Femur (tissue), 1 donor: ENCODE results near the gene CRYGB.
"Not testable (repeated sequence)": the region's sequence is repeated elsewhere in the genome, so short reads cannot be mapped to it uniquely, and the experiment has no call there.

Source experiments
- DNase-seq: peaks from one replicate; pipeline ENCODE4 v3.0.0-alpha.2; 2017

The CRYGB gene

DNA sequence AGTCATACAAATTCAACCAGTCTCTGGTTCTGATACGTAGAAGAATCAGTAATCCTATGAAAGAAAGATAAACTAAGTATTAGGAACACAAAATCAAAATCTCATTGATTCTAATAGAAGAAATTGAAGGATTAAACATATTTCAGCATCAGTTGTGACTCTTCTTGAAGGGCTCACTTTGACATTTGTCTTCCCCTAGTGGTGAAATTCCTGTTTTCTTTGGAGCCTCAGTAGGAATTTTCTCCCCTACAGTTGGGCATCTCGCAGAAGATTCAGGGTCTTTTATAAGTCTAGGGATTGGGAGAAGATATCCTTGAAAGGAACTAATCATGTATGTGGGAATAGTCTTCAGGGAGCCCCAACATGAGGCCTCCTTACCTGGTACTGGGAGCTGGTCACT lies 2.8 kb upstream of the CRYGB start:
- DNase-seq, result no peak

DNA sequence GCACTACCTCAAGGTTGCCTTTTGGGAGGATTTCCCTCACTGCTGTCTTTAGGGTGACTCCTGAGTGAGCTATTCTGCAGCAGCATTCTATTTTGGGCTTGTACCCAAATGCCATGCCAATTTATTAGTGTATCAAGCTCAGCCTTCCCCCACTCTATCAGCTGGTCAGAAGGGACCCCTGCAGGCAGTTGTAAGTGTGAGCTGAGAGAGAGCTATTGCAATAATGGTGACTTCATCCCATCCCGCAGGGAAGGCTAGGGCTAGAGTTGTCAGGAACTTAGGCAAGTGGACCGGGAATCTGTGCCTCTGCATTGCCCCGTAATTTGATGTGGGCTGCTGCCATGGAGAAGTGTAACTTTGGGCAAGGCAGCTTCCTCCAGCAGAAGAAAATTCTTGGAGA lies 1.8 kb upstream of the CRYGB start:
- DNase-seq, result no peak

DNA sequence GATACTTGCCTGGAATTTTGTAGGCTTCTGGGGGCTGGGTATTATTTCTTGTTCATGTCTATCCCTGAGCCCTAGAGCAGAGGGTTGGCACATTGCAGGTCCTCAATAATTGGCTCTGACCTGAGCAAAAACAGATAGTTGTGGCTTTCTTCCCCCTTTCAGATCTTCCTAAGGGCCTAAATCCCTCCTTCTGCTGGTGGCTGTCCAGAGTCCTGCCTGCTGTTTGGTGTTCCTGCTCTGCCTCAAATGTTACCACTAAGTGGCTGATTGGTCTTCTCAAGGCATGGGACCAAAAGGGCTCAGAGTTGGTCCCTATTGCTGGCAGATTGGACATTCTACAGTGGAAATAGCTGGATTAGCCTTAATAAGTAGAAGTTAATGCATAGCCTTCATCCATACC lies 1.1 kb upstream of the CRYGB start:
- DNase-seq, result no peak

DNA sequence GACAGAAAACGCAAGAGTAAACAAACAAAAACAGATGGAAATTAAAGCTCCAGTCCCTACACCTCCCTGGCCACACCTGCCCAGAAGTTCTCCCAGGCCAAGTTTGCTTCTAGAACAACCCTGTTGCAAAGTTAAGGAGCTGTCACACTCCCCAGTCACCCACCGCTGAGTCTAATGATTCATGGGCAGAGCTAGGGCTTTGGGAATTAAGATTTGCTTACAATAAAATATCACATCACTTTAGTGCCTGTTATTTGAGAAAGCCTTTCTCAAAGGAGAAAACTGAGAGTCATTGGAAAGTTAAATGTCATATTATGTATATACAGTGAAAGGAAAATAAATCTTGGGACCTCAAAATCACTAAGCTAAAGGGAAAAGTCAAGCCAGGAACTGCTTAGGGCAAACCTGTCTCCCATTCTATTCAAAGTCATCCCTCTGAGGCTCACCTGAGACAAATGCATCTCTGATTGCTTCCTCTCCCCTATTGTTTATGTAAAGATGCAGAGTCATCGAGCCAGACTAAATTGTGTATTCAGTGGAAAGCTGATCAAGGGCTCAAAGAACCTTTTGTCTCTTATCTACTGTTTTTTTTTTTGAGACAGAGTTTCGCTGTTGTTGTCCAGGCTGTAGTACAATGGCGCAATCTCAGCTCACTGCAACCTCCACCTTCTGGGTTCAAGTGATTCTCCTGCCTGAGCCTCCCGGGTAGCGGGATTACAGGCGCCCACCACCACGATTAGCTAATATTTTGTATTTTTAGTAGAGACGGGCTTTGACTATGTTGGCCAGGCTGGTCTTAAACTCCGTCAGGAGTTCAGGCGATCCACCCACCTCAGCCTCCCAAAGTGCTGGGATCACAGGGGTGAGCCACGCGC lies 2.8 kb downstream of the CRYGB start:
- no peak for DNase-seq

DNA sequence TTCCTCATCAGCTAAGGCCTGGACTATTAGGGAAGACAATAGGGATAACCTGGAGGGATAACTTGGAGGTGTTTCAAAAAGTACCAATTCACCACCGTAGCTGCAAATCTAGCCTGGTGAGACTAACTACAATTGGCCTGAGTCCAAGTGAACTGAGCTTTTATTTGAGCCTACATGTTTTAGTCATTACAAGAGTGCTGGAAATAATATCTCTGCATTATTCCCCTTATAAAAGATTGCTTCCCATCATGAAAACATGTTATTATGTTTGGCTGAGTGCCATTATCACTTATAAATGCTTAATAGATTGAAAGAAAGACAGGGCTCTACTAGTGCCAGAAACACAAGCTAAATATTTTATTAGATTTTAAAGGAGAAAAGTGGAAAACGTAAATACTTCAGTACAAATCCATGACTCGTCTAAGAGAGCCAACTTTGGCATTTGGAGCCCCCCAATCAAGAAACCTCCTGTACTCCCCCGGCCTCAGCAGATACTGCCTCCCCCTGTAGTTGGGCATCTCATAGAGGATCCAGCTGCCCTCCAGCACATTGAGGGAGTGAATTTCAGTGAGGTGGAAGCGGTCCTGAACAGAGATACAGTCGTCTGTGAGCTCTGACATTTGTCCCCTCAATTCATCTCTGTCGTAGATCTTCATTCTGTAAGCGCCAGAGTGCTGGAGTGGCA lies 3.6 kb downstream of the CRYGB start:
- DNase-seq, result no peak

DNA sequence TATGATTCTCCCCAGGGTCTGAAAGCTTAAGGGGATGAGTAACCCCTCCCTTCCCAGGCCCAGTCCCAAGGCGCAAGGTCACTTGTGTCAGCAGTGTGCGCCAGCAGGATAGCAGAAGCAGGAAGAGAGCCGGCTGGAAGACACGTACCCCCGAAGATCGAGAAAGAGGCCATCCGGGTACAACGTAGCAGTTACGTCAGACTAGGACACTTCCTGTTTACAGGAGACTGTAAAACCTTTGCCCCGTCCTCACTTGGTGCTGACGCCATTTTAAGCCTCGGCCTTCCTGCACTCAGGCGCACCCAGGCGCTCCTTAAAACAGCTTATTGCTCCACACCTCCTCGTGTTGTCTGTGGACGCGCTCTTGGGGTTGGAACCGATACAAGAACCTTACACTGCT lies 6.5 kb downstream of the CRYGB start:
- no peak for DNase-seq

DNA sequence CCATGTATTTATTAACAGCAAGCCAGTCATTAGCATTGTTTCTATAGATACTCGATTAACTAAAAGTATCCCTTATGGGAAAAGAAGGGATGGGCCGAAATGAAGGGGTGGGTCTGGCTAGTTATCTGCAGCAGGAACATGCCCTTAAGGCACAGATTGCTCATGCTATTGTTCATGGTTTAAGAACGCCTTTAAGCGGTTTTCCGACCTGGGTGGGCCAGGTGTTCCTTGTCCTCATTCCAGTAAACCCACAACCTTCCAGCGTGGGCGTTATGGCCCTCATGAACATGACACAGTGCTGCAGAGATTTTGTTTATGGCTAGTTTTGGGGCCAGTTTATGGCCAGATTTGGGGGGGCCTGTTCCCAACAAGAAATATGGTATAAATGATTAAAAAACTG lies 7.6 kb downstream of the CRYGB start:
- not testable (repeated sequence) for DNase-seq

DNA sequence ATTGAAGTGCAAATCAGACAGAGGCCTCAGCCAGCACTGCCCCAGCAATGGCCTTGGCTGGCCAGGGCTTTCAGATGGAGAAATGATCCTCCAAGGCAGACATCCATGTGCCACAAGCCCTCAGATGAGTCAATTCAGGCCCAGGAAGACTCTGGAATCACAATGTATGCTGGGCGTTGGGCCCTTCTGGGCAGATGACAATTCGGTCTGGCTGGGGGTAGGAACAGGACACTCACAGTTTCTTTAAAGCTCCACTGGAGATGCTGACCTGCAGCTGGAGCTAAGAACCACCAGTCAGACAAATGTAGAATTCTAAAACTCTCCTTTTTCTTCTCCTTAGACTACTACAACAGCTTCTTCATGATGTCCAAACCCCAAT lies 9.3 kb downstream of the CRYGB start:
- no peak for DNase-seq

DNA sequence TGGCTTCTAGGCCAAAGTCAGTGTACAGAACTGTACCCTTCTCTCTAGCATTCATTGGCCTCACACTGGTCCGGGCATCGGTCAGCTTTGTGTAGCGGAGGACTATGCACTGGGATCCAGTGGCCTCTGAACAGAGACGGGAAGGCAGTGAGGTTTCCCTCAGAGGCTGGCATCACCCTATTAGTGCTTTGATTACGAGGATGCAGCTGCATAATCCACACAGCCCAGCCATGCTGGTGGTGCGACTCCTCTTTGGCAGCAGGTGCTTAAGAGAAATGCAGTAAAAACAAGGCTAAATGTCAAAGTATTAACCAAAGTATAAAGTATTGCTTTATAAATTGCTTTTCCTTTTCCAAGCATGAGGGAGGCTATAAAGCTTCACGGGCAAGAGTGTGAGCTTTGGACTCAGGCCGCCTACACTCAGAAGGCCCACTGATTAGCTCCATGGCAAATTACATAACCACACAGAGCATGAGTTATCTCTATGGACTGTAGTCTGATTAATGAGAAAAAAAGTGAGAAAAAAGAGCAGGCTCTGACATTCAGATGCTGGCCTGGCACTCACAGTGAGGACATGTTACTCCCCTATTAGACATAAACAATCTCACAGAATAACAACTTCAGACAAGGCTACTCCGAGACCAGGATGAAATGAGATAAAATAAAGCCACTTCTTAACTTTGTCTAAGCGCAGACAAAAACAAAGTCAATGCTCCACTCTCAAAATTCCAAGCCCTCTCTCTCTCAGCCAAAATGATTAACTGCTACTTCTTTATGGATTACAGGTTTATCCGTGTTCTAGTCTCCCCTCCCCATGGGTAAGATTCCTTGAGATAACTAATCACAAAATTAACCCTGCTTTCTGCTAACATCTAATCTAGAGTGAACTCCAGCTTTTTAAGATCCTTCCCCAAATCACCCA lies 9.9 kb downstream of the CRYGB start:
- no peak for DNase-seq

DNA sequence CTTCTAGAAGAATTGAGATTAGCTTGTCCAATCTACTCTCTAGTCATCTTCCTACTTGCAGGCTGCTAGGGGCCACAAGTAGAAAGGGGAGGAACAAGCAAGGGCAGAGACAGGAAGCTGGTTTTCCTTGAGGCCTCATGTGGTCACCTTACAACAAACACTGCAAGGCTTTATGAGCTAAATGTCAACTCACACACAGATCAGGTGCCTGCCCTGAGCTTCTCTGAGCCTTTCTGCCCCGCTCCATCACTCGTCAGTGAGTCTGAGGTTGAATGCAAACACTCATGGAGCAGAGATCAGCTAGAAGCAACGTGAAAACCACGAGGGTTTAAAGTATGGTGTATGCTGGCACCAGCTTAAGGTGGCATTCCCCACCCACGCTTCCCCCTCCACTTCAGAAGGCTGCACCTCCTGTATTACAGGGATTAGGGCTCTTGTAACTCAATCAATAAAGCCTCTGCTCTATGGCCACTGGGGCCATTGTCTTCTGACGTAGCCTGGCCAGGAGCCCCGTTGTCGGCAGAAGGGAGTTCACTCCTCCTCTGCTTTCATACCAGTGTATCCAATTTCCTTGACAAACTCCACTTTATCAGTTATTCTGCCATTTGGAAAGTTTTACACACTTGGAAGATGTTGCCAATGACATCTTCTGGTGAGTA lies 10.9 kb downstream of the CRYGB start:
- no peak for DNase-seq

DNA sequence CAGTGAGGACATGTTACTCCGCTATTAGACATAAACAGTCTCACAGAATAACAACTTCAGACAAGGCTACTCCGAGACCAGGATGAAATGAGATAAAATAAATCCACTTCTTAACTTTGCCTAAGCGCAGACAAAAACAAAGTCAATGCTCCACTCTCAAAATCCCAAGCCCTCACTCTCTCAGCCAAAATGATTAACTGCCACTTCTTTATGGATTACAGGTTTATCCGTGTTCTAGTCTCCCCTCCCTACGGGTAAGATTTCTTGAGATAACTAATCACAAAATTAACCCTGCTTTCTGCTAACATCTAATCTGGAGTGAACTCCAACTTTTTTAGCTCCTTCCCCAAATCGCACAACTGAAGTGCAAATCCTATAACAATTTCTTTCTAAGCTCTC lies 15.2 kb downstream of the CRYGB start:
- DNase-seq, result no peak

DNA sequence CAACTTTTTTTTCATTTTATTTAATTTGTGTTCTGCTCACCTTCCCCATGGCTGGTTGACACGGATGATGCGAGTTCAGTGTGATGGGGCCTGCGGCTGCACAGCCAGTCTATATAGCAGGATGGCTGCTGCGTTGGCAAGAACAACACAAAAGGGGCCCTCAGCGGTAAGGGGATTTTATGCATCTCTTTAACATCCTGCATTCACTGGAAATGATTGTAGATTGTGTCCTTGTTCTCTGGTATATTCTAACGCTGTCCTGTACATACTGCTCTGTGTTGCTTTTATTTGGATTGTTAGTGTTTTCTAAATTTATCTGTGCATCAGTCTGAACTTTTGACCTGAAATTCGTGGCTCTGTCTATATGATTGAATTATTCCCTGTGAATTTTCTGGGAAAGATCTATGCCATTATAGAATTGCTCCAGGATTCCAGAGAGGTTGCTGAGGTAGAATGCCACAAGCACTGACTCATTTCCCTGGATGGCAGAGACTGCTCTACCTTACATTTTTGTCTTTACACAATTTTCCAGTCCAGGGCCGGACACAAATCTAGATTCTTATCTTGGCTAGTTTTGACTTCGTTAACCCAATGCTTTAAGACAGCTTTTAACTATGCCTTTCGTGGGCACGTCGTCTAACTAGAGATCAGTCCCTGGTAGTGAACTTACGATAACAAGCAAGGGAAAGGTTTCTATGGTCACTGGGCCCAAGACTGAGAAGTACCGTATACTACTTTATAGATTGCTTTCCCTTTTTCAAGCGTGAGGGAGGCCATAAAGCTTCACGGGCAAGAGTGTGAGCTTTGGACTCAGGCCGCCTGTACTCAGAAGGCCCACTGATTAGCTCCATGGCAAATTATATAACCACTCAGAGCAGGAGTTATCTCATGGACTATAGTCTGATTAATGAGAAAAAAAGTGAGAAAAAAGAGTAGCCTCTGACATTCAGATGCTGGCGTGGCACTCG lies 15.9 kb downstream of the CRYGB start, which contains the start of gene CRYGC:
TSS of gene CRYGC (minus strand) at position 85 of the 968 bp plus-strand sequence. CDS start at position 49, 36 bp downstream.
- DNase-seq, result no peak

DNA sequence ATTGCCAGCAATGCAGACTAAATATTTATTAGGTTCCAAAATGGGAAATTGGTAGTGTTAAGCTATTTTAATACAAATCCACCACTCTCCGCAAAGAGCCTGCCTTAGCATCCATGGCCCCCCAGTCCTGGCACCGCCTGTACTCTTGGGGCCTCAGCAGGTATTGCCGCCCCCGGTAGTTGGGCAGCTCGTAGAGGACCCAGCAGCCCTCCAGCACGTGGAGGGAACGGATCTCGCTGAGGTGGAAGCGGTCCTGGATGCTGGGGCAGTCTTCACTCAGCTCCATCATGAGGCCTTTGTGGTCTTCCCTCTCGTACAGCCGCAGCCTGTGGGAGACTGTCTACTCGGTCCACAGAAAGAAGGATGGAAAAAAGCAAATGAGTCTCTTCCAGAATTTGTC lies 17.8 kb downstream of the CRYGB start:
- DNase-seq, result no peak

DNA sequence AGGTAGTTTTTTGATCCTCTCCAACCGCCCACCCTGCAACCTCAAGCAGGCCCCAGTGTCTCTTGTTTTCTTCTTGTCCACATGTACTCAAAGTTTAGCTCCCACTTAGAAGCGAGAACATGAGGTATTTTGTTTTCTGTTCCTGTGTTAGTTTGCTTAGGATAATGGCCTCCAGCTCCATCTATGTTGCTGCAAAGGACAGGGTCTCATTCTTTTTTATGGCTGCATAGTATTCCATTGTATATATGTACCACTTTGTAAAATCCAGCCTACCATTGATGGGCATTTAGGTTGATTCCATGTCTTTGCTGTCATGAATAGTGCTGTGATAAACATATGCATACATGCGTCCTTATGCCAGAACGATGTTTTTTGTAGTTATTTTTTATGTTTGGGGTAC lies 18.9 kb downstream of the CRYGB start:
- DNase-seq, result no peak

DNA sequence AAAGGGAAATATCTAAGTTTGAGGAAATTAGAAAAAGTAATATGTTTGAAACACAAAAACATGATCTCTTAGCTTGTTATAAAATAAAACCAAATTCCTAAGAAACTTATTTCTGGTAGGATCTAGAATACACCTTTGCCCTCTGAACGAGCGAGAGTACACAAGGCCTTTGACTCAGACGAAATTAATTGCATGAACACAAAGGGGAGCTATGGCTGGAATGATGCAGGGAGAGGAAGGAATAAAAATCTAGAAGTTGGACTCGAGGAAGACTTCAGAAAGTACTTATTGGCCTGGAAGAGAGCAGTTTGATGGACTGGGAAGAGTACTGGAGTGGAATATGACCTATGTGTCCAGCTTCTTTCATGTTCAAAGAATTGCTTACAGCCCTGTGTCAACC lies 20.7 kb downstream of the CRYGB start:
- DNase-seq, result no peak

DNA sequence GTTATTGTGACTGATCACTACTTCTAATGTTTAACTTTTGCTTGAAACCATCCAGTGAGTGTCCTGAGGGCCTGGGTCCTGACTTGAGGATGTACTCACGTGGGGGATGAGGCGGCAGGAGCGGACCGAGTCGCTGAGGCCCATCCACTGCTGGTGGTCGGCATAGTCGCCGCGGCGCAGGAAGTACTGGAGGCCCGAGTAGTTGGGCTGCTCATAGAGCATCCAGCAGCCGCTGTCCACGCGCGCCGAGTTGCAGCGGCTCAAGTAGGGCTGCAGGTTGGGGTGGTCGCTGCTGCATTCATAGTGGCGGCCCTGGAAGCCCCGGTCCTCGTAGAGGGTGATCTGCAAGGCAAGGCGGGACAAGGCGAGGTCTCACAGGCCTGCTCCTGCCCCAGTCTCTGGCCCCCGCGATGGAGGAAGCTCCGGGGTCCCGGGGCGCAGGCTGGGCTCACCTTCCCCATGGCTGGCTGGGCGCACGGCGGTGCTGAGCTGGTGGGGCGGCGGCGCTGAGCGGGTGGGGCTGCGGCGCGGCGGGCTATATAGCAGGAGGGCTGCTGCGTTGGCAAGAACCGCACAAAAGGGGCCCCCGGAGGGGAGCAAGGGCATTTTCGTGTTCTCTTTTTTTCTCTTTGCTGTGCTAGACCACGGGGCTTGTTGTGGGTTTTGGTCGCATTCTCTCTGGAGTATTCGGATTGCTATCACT lies 21.8 kb downstream of the CRYGB start, which contains the start of gene CRYGD:
TSS of gene CRYGD (minus strand) at position 512 of the 703 bp plus-strand sequence. CDS start at position 461, 51 bp downstream.
- not testable (repeated sequence) for DNase-seq

DNA sequence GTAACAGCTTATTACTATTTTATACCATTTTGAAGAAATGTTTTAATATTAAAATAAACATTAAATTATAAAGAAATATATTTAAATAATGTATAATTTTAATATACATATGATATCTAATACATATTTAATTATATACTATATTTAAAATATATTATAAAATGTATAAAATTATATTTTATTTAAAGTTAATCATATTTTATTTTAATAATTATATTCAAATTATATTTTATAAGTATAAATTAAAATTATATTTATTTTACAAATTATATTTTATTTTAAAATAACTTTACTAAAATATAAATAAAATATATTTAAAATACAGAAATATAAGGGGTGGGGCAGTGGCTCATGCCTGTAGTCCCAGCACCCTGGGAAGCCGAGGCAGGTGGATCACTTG lies 23.7 kb downstream of the CRYGB start:
- no peak for DNase-seq

DNA sequence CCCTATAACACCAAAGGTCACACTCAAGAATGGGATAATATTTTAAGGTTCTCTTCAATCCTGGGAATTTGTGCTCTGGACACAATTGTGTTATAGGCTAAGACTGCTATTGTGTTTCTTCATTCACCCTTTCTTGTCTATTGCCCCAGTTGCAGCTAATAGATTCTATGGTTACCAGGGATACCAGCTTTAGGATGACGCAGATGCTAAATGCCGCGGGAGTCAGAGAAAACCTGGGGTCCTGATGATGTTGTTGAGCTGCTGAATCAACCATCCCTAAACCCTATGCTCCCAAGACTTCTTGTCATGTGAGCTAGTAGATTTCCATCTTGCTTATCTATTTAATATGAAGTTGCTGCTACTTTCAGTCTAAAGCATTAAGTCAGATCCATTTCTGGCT lies 27.0 kb downstream of the CRYGB start:
- no peak for DNase-seq

DNA sequence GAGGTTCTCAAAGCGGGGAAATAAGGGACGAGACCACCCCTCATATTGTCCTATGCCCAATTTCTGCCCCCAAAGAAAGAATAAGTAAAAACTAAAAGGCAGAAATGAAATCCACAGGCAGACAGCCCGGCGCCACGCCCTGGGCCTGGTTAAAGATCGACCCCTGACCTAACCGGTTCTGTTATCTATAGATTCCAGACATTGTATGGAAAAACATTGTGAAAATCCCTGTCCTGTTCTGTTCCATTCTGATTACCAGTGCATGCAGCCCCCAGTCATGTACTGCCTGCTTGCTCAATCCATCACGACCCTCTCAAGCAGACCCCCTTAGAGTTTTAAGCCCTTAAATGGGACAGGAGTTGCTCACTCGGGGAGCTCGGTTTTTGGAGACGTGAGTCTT lies 28.6 kb downstream of the CRYGB start:
- DNase-seq, result not testable (repeated sequence)

DNA sequence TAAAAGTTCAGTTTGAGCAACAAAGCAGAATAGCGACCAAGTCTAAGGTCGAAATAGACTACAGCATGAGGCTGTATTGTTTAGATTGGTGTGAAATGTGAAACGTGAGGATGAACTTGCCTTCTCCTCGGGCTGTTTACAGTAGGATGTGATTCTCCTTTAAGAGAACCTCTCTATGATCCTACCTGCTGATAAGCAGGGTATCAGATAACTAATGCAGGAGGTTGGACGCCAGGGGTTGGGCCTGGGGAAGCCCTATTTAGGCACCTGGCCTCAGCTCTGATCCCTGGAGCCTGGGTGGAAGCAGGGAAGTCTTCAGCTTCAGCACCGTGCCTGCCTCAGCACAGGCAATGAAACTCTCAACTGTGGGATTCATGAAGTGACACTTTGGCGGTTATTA lies 33.0 kb downstream of the CRYGB start:
- no peak for DNase-seq
